Activated naive CD8-positive, alpha-beta T cell treated with anti-CD3 and anti-CD28 coated beads, Interleukin-2, amount 50 U/mL, for 16 hours (primary cell): ENCODE measurements around the gene ALDH2.
"Not testable (repeated sequence)": the region's sequence is repeated elsewhere in the genome, so short reads cannot be mapped to it uniquely, and the experiment has no call there.

Experiments
- DNase-seq: peaks from one replicate; pipeline ENCODE4 v3.0.0-alpha.2; 2020; ENCODE audit warnings: low read depth, low spot score

Gene ALDH2

GRCh38 chr12:111766608-111767361 lies at the start of gene ALDH2:
Gene ALDH2 (plus strand): TSS chr12:111766933. CDS start chr12:111766983, 50 bp downstream.
- no peak for DNase-seq

- not testable (repeated sequence) for DNase-seq
Measured at GRCh38 chr12:111719316-111719715, 47.4 kb upstream of the ALDH2 start.

DNA sequence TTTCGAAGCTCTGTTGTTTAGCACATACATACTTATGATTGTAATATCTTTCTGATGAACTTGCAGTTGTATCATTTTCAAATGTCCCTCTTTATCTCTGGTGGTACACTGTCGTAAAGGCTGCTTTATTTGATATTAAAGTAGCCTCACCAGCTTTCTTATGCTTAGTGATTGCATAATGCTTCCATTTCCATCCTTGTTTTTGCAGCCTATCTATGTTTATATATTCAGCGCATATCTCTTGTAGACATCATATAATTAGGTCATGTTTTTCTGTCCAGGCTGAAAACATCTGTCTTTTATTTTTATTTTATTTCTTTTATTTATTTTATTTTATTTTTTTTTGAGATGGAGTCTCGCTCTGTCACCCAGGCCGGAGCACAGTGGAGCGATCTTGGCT lies 46.3 kb upstream of the ALDH2 start:
- no peak for DNase-seq

- DNase-seq = not testable (repeated sequence)
Measured at GRCh38 chr12:111723646-111724360, 42.9 kb upstream of the ALDH2 start.

GRCh38 chr12:111728795-111729194 lies 37.9 kb upstream of the ALDH2 start:
- DNase-seq = no peak

GRCh38 chr12:111730420-111730819 lies 36.3 kb upstream of the ALDH2 start:
- DNase-seq = no peak

DNA sequence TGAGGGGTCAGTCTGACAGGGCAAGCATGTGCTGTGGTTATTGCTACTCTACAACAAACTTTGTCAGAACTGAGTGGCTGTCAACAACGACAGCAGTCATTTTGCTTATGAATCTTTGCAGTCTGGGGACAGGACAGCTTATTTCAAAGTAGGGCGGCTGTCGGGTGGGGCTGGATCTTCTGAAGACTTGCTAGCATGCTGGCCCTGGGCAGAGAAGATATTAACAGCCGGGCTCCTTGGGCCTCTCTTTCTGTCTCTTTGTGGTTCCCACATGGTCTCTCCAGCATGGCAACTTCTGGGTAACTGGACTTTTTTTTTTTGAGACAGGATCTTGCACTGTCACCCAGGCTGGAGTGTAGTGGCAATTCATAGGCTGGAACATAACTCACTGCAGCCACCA lies 33.9 kb upstream of the ALDH2 start:
- no peak for DNase-seq

DNA sequence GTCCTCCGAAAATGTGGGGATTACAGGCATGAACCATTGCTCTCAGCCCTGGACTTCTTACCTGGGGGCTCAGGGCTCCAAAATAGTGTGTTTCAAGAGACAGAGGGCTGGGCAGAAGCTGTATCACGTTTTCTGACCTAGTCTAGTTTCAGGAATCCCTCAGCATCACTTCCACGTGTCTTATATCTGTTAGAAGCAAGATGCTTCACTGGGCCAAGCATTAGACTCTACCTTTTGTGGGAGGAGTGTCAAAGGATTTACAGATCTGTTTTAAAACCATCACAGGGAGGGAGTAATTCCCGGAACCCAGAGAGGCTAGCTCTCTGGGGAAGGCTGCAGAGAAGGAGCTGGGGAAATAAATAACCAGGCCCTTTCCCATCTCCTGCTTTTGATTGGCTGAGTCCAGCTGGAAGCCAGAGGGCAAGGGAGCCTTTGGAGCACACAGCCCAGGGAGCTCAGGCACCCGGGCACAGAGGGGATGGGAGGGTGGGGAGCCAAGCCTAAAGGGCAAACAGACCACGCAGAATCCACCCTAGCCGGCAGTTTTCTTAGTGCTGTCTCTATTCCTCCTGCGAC lies 33.3 kb upstream of the ALDH2 start:
- DNase-seq = no peak

DNA sequence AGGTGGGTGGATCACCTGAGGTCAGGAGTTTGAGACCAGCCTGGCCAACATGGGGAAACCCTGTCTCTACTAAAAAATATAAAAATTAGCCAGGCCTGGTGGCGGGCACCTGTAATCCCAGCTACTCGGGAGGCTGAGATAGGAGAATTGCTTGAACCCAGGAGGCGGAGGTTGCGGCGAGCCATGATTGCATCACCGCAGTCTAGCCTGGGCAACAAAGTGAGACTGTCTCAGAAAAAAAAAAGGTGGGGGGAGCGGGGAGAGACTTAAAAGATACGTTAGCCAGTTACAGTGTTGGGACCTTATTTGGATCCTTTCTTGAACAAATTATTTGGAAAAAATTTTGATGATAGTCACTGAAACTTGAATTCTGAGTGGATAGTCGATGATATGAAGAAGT lies 27.2 kb upstream of the ALDH2 start:
- DNase-seq = not testable (repeated sequence)

GRCh38 chr12:111741235-111741812 lies 25.4 kb upstream of the ALDH2 start:
- DNase-seq = no peak

- DNase-seq = no peak
Measured at GRCh38 chr12:111745211-111745610, 21.5 kb upstream of the ALDH2 start.

- no peak for DNase-seq
Measured at GRCh38 chr12:111747333-111747732, 19.4 kb upstream of the ALDH2 start.

- no peak for DNase-seq
Measured at GRCh38 chr12:111748151-111748672, 18.5 kb upstream of the ALDH2 start.

GRCh38 chr12:111748867-111749266 lies 17.9 kb upstream of the ALDH2 start:
- DNase-seq = no peak

- no peak for DNase-seq
Measured at GRCh38 chr12:111749391-111749790, 17.3 kb upstream of the ALDH2 start.

GRCh38 chr12:111753144-111753881 lies 13.4 kb upstream of the ALDH2 start:
- DNase-seq = no peak

- no peak for DNase-seq
Measured at GRCh38 chr12:111754671-111755070, 12.1 kb upstream of the ALDH2 start.

DNA sequence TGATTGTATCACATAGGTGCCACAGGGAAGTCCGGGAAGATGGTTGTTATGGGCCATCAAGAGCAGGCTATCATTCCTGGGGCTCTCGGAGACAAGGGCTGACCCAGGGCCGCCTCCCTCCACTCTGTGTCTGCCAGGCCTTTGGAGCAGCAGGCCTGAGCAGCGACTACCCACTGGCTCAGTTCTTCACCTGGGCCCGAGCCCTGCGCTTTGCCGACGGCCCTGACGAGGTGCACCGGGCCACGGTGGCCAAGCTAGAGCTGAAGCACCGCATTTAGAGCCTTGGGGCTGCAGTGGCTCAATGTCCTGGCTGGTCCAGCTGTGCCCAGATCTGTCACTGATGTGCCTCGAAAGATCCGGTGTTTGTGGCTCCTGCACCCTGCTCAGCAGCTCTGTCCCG lies 10.5 kb upstream of the ALDH2 start:
- DNase-seq = no peak

DNA sequence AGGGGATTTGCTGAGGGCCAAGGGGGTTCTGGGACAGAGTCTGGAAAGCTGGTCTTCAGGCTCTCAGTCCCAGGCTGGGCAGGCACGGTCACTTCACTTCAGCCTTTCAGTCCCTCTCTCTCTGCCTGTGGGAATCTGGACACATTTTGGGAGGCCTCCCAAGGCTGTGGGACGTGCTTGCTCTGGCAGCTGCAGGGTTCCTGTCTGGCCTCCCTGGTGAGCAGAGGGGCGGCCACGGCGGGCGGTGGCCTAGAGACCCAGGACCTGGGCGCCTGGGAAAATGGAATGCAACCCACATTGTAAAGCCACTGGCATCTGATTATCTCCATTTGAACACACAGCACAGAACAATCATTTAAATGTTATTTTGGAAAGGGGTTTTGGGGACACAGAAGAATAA lies 10.1 kb upstream of the ALDH2 start:
- DNase-seq = no peak

GRCh38 chr12:111757361-111758119 lies 9.2 kb upstream of the ALDH2 start:
- no peak for DNase-seq

DNA sequence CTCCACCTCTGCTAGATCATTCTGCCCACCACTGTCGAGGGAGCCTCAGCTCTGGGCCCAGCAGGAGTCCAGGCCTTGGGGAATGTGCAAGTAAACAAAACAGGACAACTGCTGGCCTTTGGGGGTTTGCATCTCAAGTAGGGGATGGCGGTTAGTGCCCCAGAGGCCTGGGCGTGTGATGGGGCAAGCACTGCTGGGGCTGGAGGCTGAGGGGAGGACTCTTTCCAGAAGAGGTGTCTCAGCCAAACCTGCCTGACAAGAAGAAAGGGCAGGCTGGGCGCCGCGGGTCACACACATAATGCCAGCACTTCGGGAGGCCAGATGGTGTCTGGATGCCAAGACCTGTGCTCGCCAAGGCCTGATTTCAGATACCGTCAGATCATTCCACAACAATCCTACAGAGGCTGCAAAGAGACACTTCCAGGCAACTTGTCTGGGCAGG lies 8.6 kb upstream of the ALDH2 start:
- no peak for DNase-seq
